ENCODE data around the gene TEX52.

- TF ChIP-seq, protein P1, sequence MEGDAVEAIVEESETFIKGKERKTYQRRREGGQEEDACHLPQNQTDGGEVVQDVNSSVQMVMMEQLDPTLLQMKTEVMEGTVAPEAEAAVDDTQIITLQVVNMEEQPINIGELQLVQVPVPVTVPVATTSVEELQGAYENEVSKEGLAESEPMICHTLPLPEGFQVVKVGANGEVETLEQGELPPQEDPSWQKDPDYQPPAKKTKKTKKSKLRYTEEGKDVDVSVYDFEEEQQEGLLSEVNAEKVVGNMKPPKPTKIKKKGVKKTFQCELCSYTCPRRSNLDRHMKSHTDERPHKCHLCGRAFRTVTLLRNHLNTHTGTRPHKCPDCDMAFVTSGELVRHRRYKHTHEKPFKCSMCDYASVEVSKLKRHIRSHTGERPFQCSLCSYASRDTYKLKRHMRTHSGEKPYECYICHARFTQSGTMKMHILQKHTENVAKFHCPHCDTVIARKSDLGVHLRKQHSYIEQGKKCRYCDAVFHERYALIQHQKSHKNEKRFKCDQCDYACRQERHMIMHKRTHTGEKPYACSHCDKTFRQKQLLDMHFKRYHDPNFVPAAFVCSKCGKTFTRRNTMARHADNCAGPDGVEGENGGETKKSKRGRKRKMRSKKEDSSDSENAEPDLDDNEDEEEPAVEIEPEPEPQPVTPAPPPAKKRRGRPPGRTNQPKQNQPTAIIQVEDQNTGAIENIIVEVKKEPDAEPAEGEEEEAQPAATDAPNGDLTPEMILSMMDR (IDR thresholded peaks at IDR 0.05 in 2 of 3, conservative IDR thresholded peaks at IDR 0.05 in 1 of 3; ENCODE audit: control insufficient read depth in 2 of 3, extremely low read depth in 1 of 3, insufficient read depth in 1 of 3, low read depth in 3 of 3, low read length in 3 of 3) = no peak
- TF ChIP-seq ZBED1 (IDR thresholded peaks at IDR 0.05; ENCODE audit: borderline replicate concordance) (no peak), JUNB (IDR thresholded peaks at IDR 0.05) (no peak), CREB1 (IDR thresholded peaks at IDR 0.05; ENCODE audit: low read depth) (no peak), SREBF2 (IDR thresholded peaks at IDR 0.05; ENCODE audit: low read length) (no peak), POLR2AphosphoS5 (IDR thresholded peaks at IDR 0.05; ENCODE audit: low read length) (no peak), GABPA (IDR thresholded peaks at IDR 0.05; ENCODE audit: low read depth) (no peak), BHLHE40 (IDR thresholded peaks at IDR 0.05; ENCODE audit: borderline replicate concordance in 1 of 2, low read depth in 2 of 2, low read length in 1 of 2) (no peak), FOXK2 (IDR thresholded peaks at IDR 0.05) (no peak)
- TF ChIP-seq, protein P2, sequence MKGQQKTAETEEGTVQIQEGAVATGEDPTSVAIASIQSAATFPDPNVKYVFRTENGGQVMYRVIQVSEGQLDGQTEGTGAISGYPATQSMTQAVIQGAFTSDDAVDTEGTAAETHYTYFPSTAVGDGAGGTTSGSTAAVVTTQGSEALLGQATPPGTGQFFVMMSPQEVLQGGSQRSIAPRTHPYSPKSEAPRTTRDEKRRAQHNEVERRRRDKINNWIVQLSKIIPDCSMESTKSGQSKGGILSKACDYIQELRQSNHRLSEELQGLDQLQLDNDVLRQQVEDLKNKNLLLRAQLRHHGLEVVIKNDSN (IDR thresholded peaks at IDR 0.05; ENCODE audit: borderline replicate concordance, extremely low read length, insufficient read depth, low read depth, low read length) = no peak
These were observed 30.1 kb upstream of the TEX52 start for GRCh38 chr12:2886768-2887450.
